H1 (cell line): Measurements from ENCODE around the gene SCGB3A1. TPM values are rescaled to one million over a fixed set of nuclear protein-coding genes. Genes with fewer than 3 reads are reported as not detected.

Experiments used
- CHD7 ChIP-seq: fragments of 300-600 bp; sonication (generic); IDR thresholded peaks from 2 replicates; pipeline ENCODE4 v1.7.1; 2012; ENCODE audit warnings: low read length, moderate library complexity, mild to moderate bottlenecking, inconsistent platforms; ENCODE audit not compliant: insufficient replicate concordance
- MAX ChIP-seq: IDR thresholded peaks from 2 replicates; pipeline ENCODE4 v1.6.1; 2012; ENCODE audit warnings: inconsistent platforms
- polyA plus RNA-seq, 7 experiments: library from polyadenylated mRNA; depleted of rRNA in 3 of 7; stranded (reverse) in 5 of 7; unstranded in 2 of 7; fragments of >200 nt in 5 of 7; fragments of 200-250 nt in 2 of 7; gene quantifications; 1 replicate in 5 of 7; 2 replicates in 1 of 7; 4 replicates in 1 of 7; pipeline versions ENCODE4 v1.2.1 to v1.2.3, GENCODE V29; 2011 to 2013; ENCODE audit warnings: missing spikeins in 2 of 7, mixed read lengths in 2 of 7
- total RNA-seq: library from RNA; stranded (reverse); fragmentation: NEBNext Ultra II Directional; extraction: Animal tissue kit (Norgen Biotek cat#: 25700); gene quantifications from 2 replicates; pipeline ENCODE4 v1.2.1, GENCODE V29; 2021

The SCGB3A1 gene
- total and polyA plus RNA-seq, 2 of the 8 experiments (the other 6 are each of a cell fraction or from before 2014, with no cell fraction given): 0.20 TPM; not detected in 1

GRCh38 chr5:180555168-180555921, 36.0 kb downstream of the SCGB3A1 start (continued):
- TF ChIP-seq CHD7 (no peak), MAX (no peak)
